Midbrain (tissue), 1 donor: ENCODE data around the gene FCMR.

ENCODE experiments used
- DNase-seq: peaks from one replicate; lab custom pipeline; 2025; lab: John Stamatoyannopoulos, UW

The FCMR gene

GRCh38 chr1:206899717-206900116 is 22.0 kb downstream of the FCMR start:
- DNase-seq, result no peak

- no peak for DNase-seq
Observed at GRCh38 chr1:206898915-206899431, 22.8 kb downstream of the FCMR start.

GRCh38 chr1:206898089-206898914 is 23.4 kb downstream of the FCMR start:
- no peak for DNase-seq

- no peak for DNase-seq
Observed at GRCh38 chr1:206897175-206897574, 24.6 kb downstream of the FCMR start, which contains the start of gene IL24. TSS of gene IL24 (plus strand) at chr1:206897443. CDS start at chr1:206897833, 390 bp downstream.

GRCh38 chr1:206896261-206896660 is 25.5 kb downstream of the FCMR start:
- DNase-seq, result no peak

GRCh38 chr1:206895837-206896242 is 25.9 kb downstream of the FCMR start:
- DNase-seq, result no peak

- no peak for DNase-seq
Observed at GRCh38 chr1:206895325-206895724, 26.4 kb downstream of the FCMR start.

- DNase-seq, result no peak
Observed at GRCh38 chr1:206893380-206893779, 28.4 kb downstream of the FCMR start.

GRCh38 chr1:206892351-206892984 is 29.3 kb downstream of the FCMR start:
- DNase-seq, result no peak

- DNase-seq, result no peak
Observed at GRCh38 chr1:206891412-206891811, 30.3 kb downstream of the FCMR start.

GRCh38 chr1:206890125-206891060 is 31.3 kb downstream of the FCMR start:
- no peak for DNase-seq

GRCh38 chr1:206887701-206888100 is 34.0 kb downstream of the FCMR start:
- no peak for DNase-seq

GRCh38 chr1:206886831-206887230 is 34.9 kb downstream of the FCMR start:
- DNase-seq, result no peak

GRCh38 chr1:206885341-206886060 is 36.2 kb downstream of the FCMR start:
- DNase-seq, result no peak

- DNase-seq, result no peak
Observed at GRCh38 chr1:206883876-206884275, 37.9 kb downstream of the FCMR start.

GRCh38 chr1:206883160-206883559 is 38.6 kb downstream of the FCMR start:
- no peak for DNase-seq

- no peak for DNase-seq
Observed at GRCh38 chr1:206882555-206882954, 39.2 kb downstream of the FCMR start.

GRCh38 chr1:206880314-206880713 is 41.4 kb downstream of the FCMR start:
- DNase-seq, result no peak

- no peak for DNase-seq
Observed at GRCh38 chr1:206878456-206878855, 43.3 kb downstream of the FCMR start.

GRCh38 chr1:206875752-206876377 is 45.9 kb downstream of the FCMR start:
- DNase-seq, result no peak
